Measurements from ENCODE around the gene TMEM163. TPM values are rescaled to one million over a fixed set of nuclear protein-coding genes. Genes with fewer than 3 reads are reported as not detected.

TMEM163 gene
- total RNA-seq, 1 experiment from 2014 or later, result 4.1 TPM

DNA sequence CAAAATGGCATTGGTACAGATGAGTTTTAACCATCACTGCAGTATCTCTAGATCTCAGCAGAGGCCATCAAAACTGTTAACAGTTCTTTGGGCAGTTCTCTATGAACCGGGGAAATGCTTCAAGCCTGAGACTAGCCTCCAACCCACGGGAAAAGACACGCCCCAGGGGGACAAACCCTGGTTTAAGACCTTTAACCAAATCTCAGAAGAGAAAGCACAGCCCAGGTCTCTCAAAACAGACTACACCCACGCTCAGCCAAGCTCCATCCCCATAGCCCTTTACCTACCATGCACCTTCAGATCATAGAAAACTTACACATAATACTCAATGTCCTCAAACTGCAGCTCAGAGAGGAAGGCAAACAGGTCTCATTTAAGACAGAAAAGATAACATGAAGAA is 78.3 kb downstream of the TMEM163 start:
- POLR2A ChIA-PET, result no interaction called here
- H3K27me3 ChIP-seq (replicated peaks; ENCODE audit: control insufficient read depth, insufficient read depth, low read length), result no peaks in the 10 kb centered on the region; the same call in 1 of the 2 replicates
- DNase-seq, result no peak
- intact Hi-C loops (cut with micrococcal nuclease; ENCODE audit: unreplicated experiment), result no loop called here
- Mint-ChIP-seq H3K27me3 (ENCODE audit: insufficient read depth, unreplicated experiment) (no peaks in the 10 kb centered on the region), H3K4me1 (ENCODE audit: low read depth, unreplicated experiment) (no peaks in the 10 kb centered on the region), H3K4me3 (ENCODE audit: unreplicated experiment) (no peak overlapping the region), H3K9me3 (ENCODE audit: unreplicated experiment) (peaks cover 9% of the 10 kb centered on the region), H3K36me3 (ENCODE audit: insufficient read depth, unreplicated experiment) (no peaks in the 10 kb centered on the region), H3K27ac (ENCODE audit: unreplicated experiment) (no peak overlapping the region)
- no peaks in the 10 kb centered on the region for H3K4me1 ChIP-seq
- BruUV-seq (replicated peaks), result no TSS peak
- TF ChIP-seq, protein P1, sequence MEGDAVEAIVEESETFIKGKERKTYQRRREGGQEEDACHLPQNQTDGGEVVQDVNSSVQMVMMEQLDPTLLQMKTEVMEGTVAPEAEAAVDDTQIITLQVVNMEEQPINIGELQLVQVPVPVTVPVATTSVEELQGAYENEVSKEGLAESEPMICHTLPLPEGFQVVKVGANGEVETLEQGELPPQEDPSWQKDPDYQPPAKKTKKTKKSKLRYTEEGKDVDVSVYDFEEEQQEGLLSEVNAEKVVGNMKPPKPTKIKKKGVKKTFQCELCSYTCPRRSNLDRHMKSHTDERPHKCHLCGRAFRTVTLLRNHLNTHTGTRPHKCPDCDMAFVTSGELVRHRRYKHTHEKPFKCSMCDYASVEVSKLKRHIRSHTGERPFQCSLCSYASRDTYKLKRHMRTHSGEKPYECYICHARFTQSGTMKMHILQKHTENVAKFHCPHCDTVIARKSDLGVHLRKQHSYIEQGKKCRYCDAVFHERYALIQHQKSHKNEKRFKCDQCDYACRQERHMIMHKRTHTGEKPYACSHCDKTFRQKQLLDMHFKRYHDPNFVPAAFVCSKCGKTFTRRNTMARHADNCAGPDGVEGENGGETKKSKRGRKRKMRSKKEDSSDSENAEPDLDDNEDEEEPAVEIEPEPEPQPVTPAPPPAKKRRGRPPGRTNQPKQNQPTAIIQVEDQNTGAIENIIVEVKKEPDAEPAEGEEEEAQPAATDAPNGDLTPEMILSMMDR (IDR thresholded peaks at IDR 0.05; ENCODE audit: insufficient read depth in 1 of 2, low read depth in 1 of 2, low read length in 1 of 2, severe bottlenecking in 1 of 2, unreplicated experiment in 1 of 2), result no peak
- H3K4me3 ChIP-seq (ENCODE audit: low read depth, low read length), result no peak overlapping the region
- H3K9me3 ChIP-seq, result no peaks in the 10 kb centered on the region
- no peaks in the 10 kb centered on the region for H3K36me3 ChIP-seq (ENCODE audit: control insufficient read depth, insufficient read depth, low read length)
- CTCF ChIA-PET, result no interaction called here

DNA sequence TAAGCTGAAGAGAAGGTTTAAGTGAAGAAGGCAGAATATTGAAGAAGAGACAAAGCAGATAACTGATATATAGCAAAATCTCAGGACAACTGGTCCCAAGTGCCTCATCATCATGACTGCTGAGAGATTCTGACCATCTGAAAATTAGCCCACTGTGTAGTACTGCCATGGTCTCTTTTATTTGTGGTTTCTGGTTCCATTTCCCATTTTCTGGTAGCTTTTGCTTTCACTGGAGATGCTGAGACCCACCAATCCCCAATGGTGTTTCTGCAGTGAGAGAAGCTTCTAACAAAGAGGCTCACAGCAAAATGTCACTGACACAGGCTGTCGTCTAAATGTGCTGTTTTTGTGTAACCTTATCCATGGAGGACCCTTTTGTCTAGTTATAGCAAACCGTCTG is 79.5 kb downstream of the TMEM163 start:
- Mint-ChIP-seq H3K36me3 (ENCODE audit: insufficient read depth, unreplicated experiment) (no peaks in the 10 kb centered on the region), H3K4me1 (ENCODE audit: low read depth, unreplicated experiment) (no peaks in the 10 kb centered on the region), H3K9me3 (ENCODE audit: unreplicated experiment) (peaks cover 9% of the 10 kb centered on the region), H3K27me3 (ENCODE audit: insufficient read depth, unreplicated experiment) (no peaks in the 10 kb centered on the region), H3K27ac (ENCODE audit: unreplicated experiment) (no peak overlapping the region), H3K4me3 (ENCODE audit: unreplicated experiment) (no peak overlapping the region)
- intact Hi-C loops (cut with micrococcal nuclease; ENCODE audit: unreplicated experiment), result no loop called here
- H3K4me3 ChIP-seq (ENCODE audit: low read depth, low read length), result no peak overlapping the region
- no TSS peak for BruUV-seq (replicated peaks)
- H3K27me3 ChIP-seq (replicated peaks; ENCODE audit: control insufficient read depth, insufficient read depth, low read length), result no peaks in the 10 kb centered on the region; the same call in 1 of the 2 replicates
- TF ChIP-seq, protein P1 (IDR thresholded peaks at IDR 0.05; ENCODE audit: insufficient read depth in 1 of 2, low read depth in 1 of 2, low read length in 1 of 2, severe bottlenecking in 1 of 2, unreplicated experiment in 1 of 2), result no peak
- DNase-seq, result no peak
- CTCF ChIA-PET, result no interaction called here
- H3K4me1 ChIP-seq, result no peaks in the 10 kb centered on the region
- H3K9me3 ChIP-seq, result no peaks in the 10 kb centered on the region
- POLR2A ChIA-PET, result no interaction called here
- H3K36me3 ChIP-seq (ENCODE audit: control insufficient read depth, insufficient read depth, low read length), result no peaks in the 10 kb centered on the region

DNA sequence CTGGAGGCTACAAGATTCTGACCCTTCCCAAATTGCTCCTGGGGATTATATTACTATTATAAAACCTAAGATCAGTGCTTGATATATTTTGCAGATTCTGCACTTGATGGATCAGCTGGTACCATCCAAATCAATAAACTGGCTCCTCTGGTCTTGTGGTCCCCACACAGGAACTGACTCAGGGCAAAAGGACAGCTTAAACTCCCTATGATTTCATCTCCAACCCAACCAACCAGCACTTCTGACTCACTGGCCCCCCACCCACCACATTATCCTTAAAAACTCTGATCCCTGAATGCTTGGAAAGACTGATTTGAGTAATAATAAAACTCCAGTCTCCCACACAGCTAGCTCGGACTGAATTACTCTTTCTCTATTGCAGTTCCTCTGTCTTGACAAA is 82.1 kb downstream of the TMEM163 start:
- H3K27me3 Mint-ChIP-seq (ENCODE audit: insufficient read depth, unreplicated experiment), result no peaks in the 10 kb centered on the region
- intact Hi-C loops (cut with micrococcal nuclease; ENCODE audit: unreplicated experiment), result no loop called here
- H3K36me3 Mint-ChIP-seq (ENCODE audit: insufficient read depth, unreplicated experiment), result no peaks in the 10 kb centered on the region
- peaks cover 8% of the 10 kb centered on the region for H3K9me3 Mint-ChIP-seq (ENCODE audit: unreplicated experiment)
- ChIA-PET POLR2A (no interaction called here), CTCF (no interaction called here)
- BruUV-seq (replicated peaks), result no TSS peak
- Histone ChIP-seq H3K9me3 (no peaks in the 10 kb centered on the region), H3K36me3 (ENCODE audit: control insufficient read depth, insufficient read depth, low read length) (no peaks in the 10 kb centered on the region), H3K4me3 (ENCODE audit: low read depth, low read length) (no peak overlapping the region), H3K4me1 (no peaks in the 10 kb centered on the region), H3K27me3 (replicated peaks; ENCODE audit: control insufficient read depth, insufficient read depth, low read length) (no peaks in the 10 kb centered on the region; the same call in 1 of the 2 replicates)
- no peak for DNase-seq
- no peak overlapping the region for H3K27ac Mint-ChIP-seq (ENCODE audit: unreplicated experiment)
- no peaks in the 10 kb centered on the region for H3K4me1 Mint-ChIP-seq (ENCODE audit: low read depth, unreplicated experiment)
- no peak overlapping the region for H3K4me3 Mint-ChIP-seq (ENCODE audit: unreplicated experiment)
- TF ChIP-seq, protein P1 (IDR thresholded peaks at IDR 0.05; ENCODE audit: insufficient read depth in 1 of 2, low read depth in 1 of 2, low read length in 1 of 2, severe bottlenecking in 1 of 2, unreplicated experiment in 1 of 2), result no peak

All from Caco-2 (cell line).